OCI-LY3 (cell line): Measurements from ENCODE around the gene DCST1.

Source experiments
- CTCF ChIP-seq: fragments of 200-600, 300-600 bp; sonication (generic); IDR thresholded peaks from 2 replicates; pipeline ENCODE4 v1.5.1; 2014; ENCODE audit warnings: antibody characterized with exemption, low read length, low read depth
- EZH2phosphoT487 ChIP-seq: fragments of 200-600 bp; shearing (Covaris generic); IDR thresholded peaks from 2 replicates; pipeline ENCODE4 v1.6.1; 2018; ENCODE audit warnings: antibody characterized with exemption, mixed run types, low read depth

GRCh38 chr1:155039308-155039669 lies 5.7 kb downstream of the DCST1 start:
- TF ChIP-seq CTCF (no peak), EZH2phosphoT487 (no peak)
